K562 (cell line): ENCODE results near the gene AKAP6. TPM values are rescaled to one million over a fixed set of nuclear protein-coding genes. Genes with fewer than 3 reads are reported as not detected.

Experiments
- CEBPZ ChIP-seq: fragments of 150-350 bp; IDR thresholded peaks from 2 replicates; pipeline ENCODE4 v1.6.1; 2014; ENCODE audit warnings: low read depth, mild to moderate bottlenecking, low read length, borderline replicate concordance
- NKRF ChIP-seq: fragments of 450-650 bp; IDR thresholded peaks from 2 replicates; pipeline ENCODE4 v1.6.1; 2016; ENCODE audit warnings: borderline replicate concordance
- PTBP1 ChIP-seq: fragments of 200-400 bp; formaldehyde crosslinking; IDR thresholded peaks from 2 replicates; pipeline ENCODE4 v1.6.1; 2017; ENCODE audit warnings: low read depth, low read length
- ZBTB9 ChIP-seq: fragments of 450-650 bp; formaldehyde crosslinking; IDR thresholded peaks from 2 replicates; pipeline ENCODE4 v1.4.0; 2020; ENCODE audit warnings: mild to moderate bottlenecking, moderate library complexity
- ZNF584 ChIP-seq: fragments of 200-800 bp; sonication (Bioruptor generic); IDR thresholded peaks from 2 replicates; pipeline ENCODE4 v1.6.1; 2016; ENCODE audit warnings: low read depth, mild to moderate bottlenecking, missing genetic modification characterization, missing compliant biosample characterization
- polyA plus RNA-seq, 8 experiments: library from polyadenylated mRNA; depleted of rRNA in 4 of 8; stranded (reverse) in 5 of 8; unstranded in 3 of 8; fragments of >200 nt; fragmentation: Nextera tagmentation in 2 of 8; fragmentation: Illumina TruSeq in 1 of 8; extraction: Ambion mirVana in 2 of 8; extraction: Trizol in 1 of 8; gene quantifications; 2 replicates each; pipeline versions ENCODE4 v1.2.1 to v1.2.3, GENCODE V29; 2011 to 2014; ENCODE audit warnings: inconsistent platforms in 1 of 8, missing spikeins in 1 of 8
- total RNA-seq, 7 experiments: library from RNA; depleted of rRNA in 6 of 7; stranded (reverse); fragments of >200 nt in 6 of 7; fragmentation: Illumina TruSeq in 2 of 7; extraction: Trizol in 2 of 7; gene quantifications; 2 replicates each; pipeline versions ENCODE4 v1.2.1 to v1.2.3, GENCODE V29; 2011 to 2021; ENCODE audit warnings: low replicate concordance in 1 of 7

The AKAP6 gene
- total and polyA plus RNA-seq, 9 of the 15 experiments (the other 6 are each of a cell fraction or from before 2014, with no cell fraction given), result 0.03 to 1.7 (median 0.48) TPM

GRCh38 chr14:32310876-32311275 is 18.2 kb upstream of the AKAP6 start (continued):
- TF ChIP-seq CEBPZ, result no peak
- no peak for TF ChIP-seq ZNF584
- no peak for TF ChIP-seq ZBTB9
- TF ChIP-seq NKRF, result no peak
- no peak for TF ChIP-seq PTBP1
